WTC11 (cell line): ENCODE measurements around the gene B4GALNT3. TPM values are rescaled to one million over a fixed set of nuclear protein-coding genes. Genes with fewer than 3 reads are reported as not detected.

Source experiments
- ATAC-seq: fragments of 200-7000 bp; cut with Tn5 transposase; 2 replicates; pipeline ENCODE4 v1.10.0; 2021; ENCODE audit warnings: mild to moderate bottlenecking, moderate library complexity
- CTCF ChIA-PET: fragments of 300-600 bp; sonication (Branson Sonifier 250); formaldehyde crosslinking; loops from one replicate; lab custom pipeline; 2021; ENCODE audit warnings: antibody characterized with exemption; lab: Charles Lee
- POLR2A ChIA-PET: fragments of 350-600 bp; sonication (Branson Sonifier 250); formaldehyde crosslinking; loops from one replicate; lab custom pipeline; 2021; ENCODE audit warnings: antibody characterized with exemption; lab: Charles Lee
- DNase-seq: peaks from one replicate; pipeline ENCODE4 v3.0.0; 2021; ENCODE audit warnings: low spot score
- H3K27ac Mint-ChIP-seq: 2 replicates; pipeline ENCODE4 v1.8.0; 2021; ENCODE audit warnings: mixed read lengths
- H3K27me3 Mint-ChIP-seq: 2 replicates; pipeline ENCODE4 v1.8.0; 2021; ENCODE audit warnings: low read depth, mild to moderate bottlenecking, moderate library complexity, mixed read lengths
- H3K36me3 Mint-ChIP-seq: 2 replicates; pipeline ENCODE4 v1.8.0; 2021; ENCODE audit warnings: mixed read lengths
- H3K4me1 Mint-ChIP-seq: 2 replicates; pipeline ENCODE4 v1.8.0; 2022; ENCODE audit warnings: mixed read lengths
- H3K4me3 Mint-ChIP-seq: 2 replicates; pipeline ENCODE4 v1.8.0; 2021; ENCODE audit warnings: mild to moderate bottlenecking, moderate library complexity, mixed read lengths
- H3K9me3 Mint-ChIP-seq: 2 replicates; pipeline ENCODE4 v1.8.0; 2021; ENCODE audit warnings: mixed read lengths
- CREB1 ChIP-seq: sonication (generic); formaldehyde crosslinking; IDR thresholded peaks from 2 replicates; pipeline ENCODE4 v1.8.0; 2023; ENCODE audit warnings: mild to moderate bottlenecking, missing genetic modification reagents
- ELF4 ChIP-seq: sonication (generic); formaldehyde crosslinking; IDR thresholded peaks from 2 replicates; pipeline ENCODE4 v1.8.1; 2022; ENCODE audit warnings: low read depth, mild to moderate bottlenecking, moderate library complexity, missing genetic modification reagents
- FOXJ3 ChIP-seq: sonication (generic); formaldehyde crosslinking; IDR thresholded peaks from 2 replicates; pipeline ENCODE4 v1.9.0; 2021; ENCODE audit warnings: missing genetic modification reagents, mild to moderate bottlenecking, borderline replicate concordance
- FOXK1 ChIP-seq: sonication (generic); formaldehyde crosslinking; IDR thresholded peaks from 2 replicates; pipeline ENCODE4 v1.8.0; 2022; ENCODE audit warnings: mild to moderate bottlenecking, moderate library complexity, missing genetic modification reagents
- GABPB1 ChIP-seq: sonication (generic); formaldehyde crosslinking; IDR thresholded peaks from 2 replicates; pipeline ENCODE4 v1.8.1; 2023; ENCODE audit warnings: mild to moderate bottlenecking, missing genetic modification reagents
- GRHL2 ChIP-seq: fragments of 250-450 bp; sonication (Bioruptor Pico); IDR thresholded peaks from 2 replicates; pipeline ENCODE4 v1.8.0; 2022; ENCODE audit warnings: mild to moderate bottlenecking, moderate library complexity; ENCODE audit not compliant: insufficient replicate concordance, severe bottlenecking
- IRF2 ChIP-seq: sonication (generic); formaldehyde crosslinking; IDR thresholded peaks from 2 replicates; pipeline ENCODE4 v1.8.0; 2022; ENCODE audit warnings: low read depth, missing genetic modification reagents, borderline replicate concordance
- MXD4 ChIP-seq: fragments of 250-450 bp; sonication (Bioruptor Pico); IDR thresholded peaks from 2 replicates; pipeline ENCODE4 v1.8.0; 2021; ENCODE audit warnings: mild to moderate bottlenecking, moderate library complexity, borderline replicate concordance
- NFYB ChIP-seq: sonication (generic); formaldehyde crosslinking; conservative IDR thresholded peaks from 2 replicates; pipeline ENCODE4 v1.8.0; 2022; ENCODE audit warnings: low read depth, missing genetic modification reagents
- NR3C1 ChIP-seq: sonication (generic); formaldehyde crosslinking; conservative IDR thresholded peaks from 2 replicates; pipeline ENCODE4 v1.8.1; 2023; ENCODE audit warnings: low read depth, mild to moderate bottlenecking, missing genetic modification reagents
- SOX15 ChIP-seq: fragments of 250-450 bp; sonication (Bioruptor Pico); IDR thresholded peaks from 2 replicates; pipeline ENCODE4 v1.9.0; 2021; ENCODE audit warnings: mild to moderate bottlenecking
- SP1 ChIP-seq: sonication (generic); formaldehyde crosslinking; conservative IDR thresholded peaks from 2 replicates; pipeline ENCODE4 v1.8.1; 2022; ENCODE audit warnings: missing genetic modification reagents
- TP53 ChIP-seq: sonication (generic); formaldehyde crosslinking; IDR thresholded peaks from 2 replicates; pipeline ENCODE4 v1.8.1; 2023; ENCODE audit warnings: mild to moderate bottlenecking, missing genetic modification reagents
- ZNF232 ChIP-seq: sonication (generic); formaldehyde crosslinking; IDR thresholded peaks from 2 replicates; pipeline ENCODE4 v1.8.0; 2022; ENCODE audit warnings: mild to moderate bottlenecking, missing genetic modification reagents
- ZNF416 ChIP-seq: fragments of 250-450 bp; sonication (Bioruptor Pico); IDR thresholded peaks from 2 replicates; pipeline ENCODE4 v1.9.0; 2021; ENCODE audit warnings: mild to moderate bottlenecking, inconsistent platforms
- ZNF423 ChIP-seq: fragments of 250-450 bp; sonication (Bioruptor Pico); IDR thresholded peaks from 2 replicates; pipeline ENCODE4 v2.1.2; 2022; ENCODE audit warnings: mild to moderate bottlenecking, moderate library complexity
- total RNA-seq: library from RNA; stranded (reverse); gene quantifications from 3 replicates; pipeline ENCODE4 v1.2.3, GENCODE V29; 2021
- TF ChIP-seq, protein P1 (sequence below): sonication (generic); formaldehyde crosslinking; IDR thresholded peaks from 2 replicates; pipeline ENCODE4 v1.8.1; 2023; ENCODE audit warnings: mild to moderate bottlenecking, missing genetic modification reagents, moderate library complexity
- TF ChIP-seq, protein P2 (sequence below): sonication (generic); formaldehyde crosslinking; conservative IDR thresholded peaks from 2 replicates; pipeline ENCODE4 v1.8.1; 2022; ENCODE audit warnings: mild to moderate bottlenecking, missing genetic modification reagents
- TF ChIP-seq, protein P3 (sequence below): sonication (generic); formaldehyde crosslinking; IDR thresholded peaks from 2 replicates; pipeline ENCODE4 v1.8.1; 2023; ENCODE audit warnings: mild to moderate bottlenecking, missing genetic modification reagents
- TF ChIP-seq, protein P4 (sequence below): sonication (generic); formaldehyde crosslinking; IDR thresholded peaks from 2 replicates; pipeline ENCODE4 v1.8.1; 2022; ENCODE audit warnings: low read depth, missing genetic modification reagents, borderline replicate concordance

B4GALNT3 gene
- total RNA-seq, 1 experiment from 2014 or later, result 19.0 TPM

DNA sequence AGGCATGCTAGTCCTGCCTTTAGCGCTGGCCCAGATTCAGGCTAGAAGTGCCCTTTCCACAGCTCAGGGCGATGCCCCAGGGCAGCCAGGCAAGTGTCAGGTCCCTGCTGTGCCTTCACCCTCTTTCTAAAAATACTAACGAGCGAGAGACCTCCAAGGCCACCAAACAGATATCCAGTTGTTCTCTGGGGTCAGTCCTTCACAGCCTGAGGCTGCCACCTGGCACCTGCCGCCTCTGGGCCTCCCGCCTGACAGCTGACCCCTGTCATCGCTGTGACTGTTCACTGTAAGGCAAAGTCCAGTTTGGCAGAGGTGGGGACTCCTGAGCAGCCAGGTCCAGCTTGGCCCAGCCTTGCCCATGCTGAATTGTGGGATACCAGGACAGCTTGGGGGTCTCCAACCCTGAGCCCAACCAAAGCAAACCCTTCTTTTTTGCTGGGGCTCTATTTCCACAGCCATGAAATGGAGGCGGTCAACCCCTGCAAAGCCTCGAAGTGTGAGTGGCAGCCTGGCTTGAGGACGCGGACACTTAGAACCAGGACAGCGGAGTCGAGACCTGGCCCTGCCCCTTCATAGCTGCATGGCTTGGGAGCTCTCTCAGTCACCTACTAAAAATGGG, 123.6 kb downstream of the B4GALNT3 start:
- CTCF ChIA-PET, result interaction anchor here (1.0 to 1.1 kb wide), 2 partner anchors 168 to 510 kb away, joined by 3 read pairs; no protein-coding TSS in a partner anchor
- Mint-ChIP-seq H3K4me3 (no peak overlapping the region), H3K9me3 (peaks cover 5% of the 10 kb centered on the region), H3K4me1 (peaks cover 13% of the 10 kb centered on the region), H3K27me3 (no peaks in the 10 kb centered on the region), H3K27ac (no peak overlapping the region), H3K36me3 (no peaks in the 10 kb centered on the region)
- DNase-seq (no peak), ATAC-seq (no peak)
- peak; percentile 60; the same call in 1 of the 2 replicates for TF ChIP-seq GABPB1
- no peak for TF ChIP-seq ELF4 (CRISPR knock-in tag)
- TF ChIP-seq NFYB, result no peak
- TF ChIP-seq FOXJ3 (CRISPR knock-in tag), result no peak
- POLR2A ChIA-PET, result no interaction called here

DNA sequence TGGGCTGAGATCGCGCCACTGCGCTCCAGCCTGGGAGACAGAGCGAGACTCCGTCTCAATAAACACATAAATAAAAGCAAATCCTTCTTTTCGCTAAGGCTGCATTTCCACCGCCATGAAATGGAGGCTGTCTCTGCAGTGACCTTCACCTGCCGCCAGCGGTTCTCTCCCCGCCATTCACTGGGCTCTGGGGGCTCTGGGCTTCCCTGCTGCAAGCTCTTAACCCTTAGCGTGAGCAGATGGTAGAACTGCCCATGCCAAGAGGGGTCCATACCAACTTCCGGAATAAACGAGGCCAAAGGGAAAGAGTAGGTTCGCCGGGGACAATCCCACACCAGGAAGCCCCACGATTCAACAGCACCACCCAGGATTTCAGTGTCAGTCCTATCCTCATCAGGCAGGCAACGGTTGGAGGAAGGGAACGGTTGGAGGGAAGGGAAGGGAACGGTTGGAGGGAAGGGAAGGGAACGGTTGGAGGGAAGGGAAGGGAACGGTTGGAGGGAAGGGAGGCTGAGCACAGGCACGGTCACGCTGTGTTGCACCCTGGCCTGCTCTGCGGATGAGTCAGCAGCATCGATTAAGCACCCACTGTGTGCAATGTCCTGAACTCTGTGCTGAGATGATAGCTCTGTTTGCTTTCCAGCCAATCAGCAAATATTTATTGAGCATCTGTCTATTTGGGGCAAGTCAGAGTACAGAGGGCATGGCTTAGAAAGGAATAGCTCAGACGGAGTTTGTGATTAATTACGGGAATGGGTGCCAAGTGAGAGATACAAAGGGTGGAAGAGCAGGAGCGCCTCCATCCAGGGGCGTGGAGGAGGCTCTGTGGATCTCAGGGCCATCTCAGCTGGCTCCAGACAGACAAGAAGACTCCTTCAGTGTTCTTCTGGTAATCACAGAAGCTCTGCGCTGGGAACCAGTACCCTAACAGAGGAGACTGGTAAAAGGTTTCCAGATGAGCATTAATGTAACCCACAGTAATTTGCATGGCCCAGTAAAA, 125.6 kb downstream of the B4GALNT3 start:
- DNase-seq (no peak), ATAC-seq (no peak)
- TF ChIP-seq, protein P1, sequence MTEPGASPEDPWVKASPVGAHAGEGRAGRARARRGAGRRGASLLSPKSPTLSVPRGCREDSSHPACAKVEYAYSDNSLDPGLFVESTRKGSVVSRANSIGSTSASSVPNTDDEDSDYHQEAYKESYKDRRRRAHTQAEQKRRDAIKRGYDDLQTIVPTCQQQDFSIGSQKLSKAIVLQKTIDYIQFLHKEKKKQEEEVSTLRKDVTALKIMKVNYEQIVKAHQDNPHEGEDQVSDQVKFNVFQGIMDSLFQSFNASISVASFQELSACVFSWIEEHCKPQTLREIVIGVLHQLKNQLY (CRISPR knock-in tag), result no peak
- 0 out of 2 replicates have a peak, but pooled peaks have one; percentile 26 for TF ChIP-seq GABPB1
- TF ChIP-seq, all 79 proteins: peak for 1
- no peaks in the 10 kb centered on the region for H3K36me3 Mint-ChIP-seq
- peaks cover 13% of the 10 kb centered on the region for H3K9me3 Mint-ChIP-seq
- no peak overlapping the region for H3K27ac Mint-ChIP-seq
- ChIA-PET CTCF (interaction anchor here (0.7 to 1.9 kb wide), 2 partner anchors 9 to 165 kb away, joined by 3 to 10 read pairs; no protein-coding TSS in a partner anchor), POLR2A (no interaction called here)
- H3K27me3 Mint-ChIP-seq, result no peaks in the 10 kb centered on the region
- H3K4me1 Mint-ChIP-seq, result no peaks in the 10 kb centered on the region
- no peak overlapping the region for H3K4me3 Mint-ChIP-seq

DNA sequence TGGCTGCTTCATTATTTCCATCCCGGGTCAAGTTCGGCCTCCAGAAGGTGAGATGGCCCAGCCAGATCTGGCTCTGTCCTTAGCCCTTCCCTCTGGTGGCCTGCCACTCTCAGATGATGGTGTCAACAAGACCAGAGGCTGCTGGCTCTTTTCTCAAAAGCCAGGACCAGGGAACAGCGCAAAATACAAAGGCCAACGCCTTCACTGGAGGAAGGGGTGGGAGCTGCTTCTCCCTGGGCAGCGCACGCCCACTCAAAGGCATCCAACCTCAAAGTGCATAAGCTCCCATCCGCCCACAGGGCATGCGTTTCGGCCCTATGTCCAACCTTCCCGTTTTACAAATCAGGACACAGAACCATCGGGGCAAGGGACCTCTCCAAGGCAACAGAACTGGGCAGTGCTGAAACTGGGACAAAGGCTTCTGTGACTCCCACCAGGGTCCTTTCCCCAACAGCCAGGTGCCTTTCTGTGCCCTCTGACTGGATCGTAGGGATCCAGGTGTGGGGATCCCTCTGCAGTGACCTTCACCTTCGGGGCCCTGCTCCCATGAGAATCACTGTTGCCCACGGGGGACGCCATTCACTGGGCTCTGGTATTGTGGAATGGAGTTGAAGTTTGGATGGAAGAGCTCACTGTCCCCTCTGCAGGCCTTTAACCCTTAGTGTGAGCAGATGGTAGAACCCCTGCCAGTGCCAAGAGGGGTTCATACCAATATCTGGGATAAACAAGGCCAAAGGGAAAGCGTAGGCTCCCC, 126.8 kb downstream of the B4GALNT3 start:
- ATAC-seq, result no peak
- H3K27ac Mint-ChIP-seq, result no peak overlapping the region
- TF ChIP-seq ZNF416 (CRISPR knock-in tag), result no peak
- no peak for TF ChIP-seq SP1
- H3K9me3 Mint-ChIP-seq, result peaks cover 13% of the 10 kb centered on the region
- H3K27me3 Mint-ChIP-seq, result no peaks in the 10 kb centered on the region
- DNase-seq, result no peak
- CTCF ChIA-PET, result interaction anchor here (1.1 to 1.9 kb wide), 2 partner anchors 11 kb away, joined by 4 to 10 read pairs; no protein-coding TSS in a partner anchor
- POLR2A ChIA-PET, result no interaction called here
- no peaks in the 10 kb centered on the region for H3K36me3 Mint-ChIP-seq
- no peaks in the 10 kb centered on the region for H3K4me1 Mint-ChIP-seq
- no peak overlapping the region for H3K4me3 Mint-ChIP-seq

DNA sequence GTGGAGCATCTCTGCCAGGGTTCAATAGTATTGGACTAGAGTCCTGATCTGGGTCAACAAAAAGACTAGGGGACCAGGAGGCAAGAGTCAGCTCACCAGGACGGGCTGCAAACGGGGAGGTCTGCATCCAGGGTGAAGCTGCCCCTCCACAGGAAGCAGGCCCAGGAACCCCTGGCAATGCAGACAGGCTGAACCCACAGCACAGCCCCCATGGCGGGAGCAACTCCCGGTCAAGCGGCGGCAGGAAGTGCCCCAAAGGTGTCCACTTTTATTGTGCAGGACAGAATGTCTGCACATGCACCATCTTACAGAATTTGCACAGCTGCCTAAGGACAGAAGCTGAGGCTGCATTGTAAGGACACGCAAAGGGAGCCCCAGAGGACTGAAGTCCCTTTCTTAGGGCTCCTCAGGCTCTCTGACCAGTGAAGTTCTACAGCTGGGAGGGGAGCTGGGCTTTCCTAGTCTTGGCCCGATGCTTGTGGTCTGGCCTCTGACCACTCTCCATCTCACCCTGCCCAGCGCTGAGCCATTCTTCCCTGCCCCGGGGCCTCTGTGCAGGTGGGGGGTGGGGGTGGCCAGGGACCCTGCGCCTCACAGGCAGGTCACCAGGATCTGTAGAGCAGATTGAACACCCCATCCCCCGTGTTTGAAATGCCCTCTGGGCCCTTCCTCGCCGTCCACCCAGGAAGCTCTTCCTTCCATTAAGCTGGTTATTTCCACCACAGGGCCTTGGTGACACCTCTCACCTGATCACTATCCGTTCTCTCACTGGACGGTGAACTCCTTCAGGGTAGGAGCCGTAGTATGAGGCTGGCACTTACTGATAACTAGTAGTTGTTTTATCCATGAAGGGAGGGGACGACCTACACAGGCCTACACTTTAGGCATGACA, 127.6 kb downstream of the B4GALNT3 start:
- no peak overlapping the region for H3K27ac Mint-ChIP-seq
- no peaks in the 10 kb centered on the region for H3K4me1 Mint-ChIP-seq
- H3K27me3 Mint-ChIP-seq, result no peaks in the 10 kb centered on the region
- CTCF ChIA-PET, result interaction anchor here (1.1 kb wide), 1 partner anchor 12 kb away, joined by 4 read pairs; no protein-coding TSS in a partner anchor
- ATAC-seq (no peak), DNase-seq (no peak)
- no peak overlapping the region for H3K4me3 Mint-ChIP-seq
- H3K9me3 Mint-ChIP-seq, result peaks cover 13% of the 10 kb centered on the region
- POLR2A ChIA-PET, result no interaction called here
- H3K36me3 Mint-ChIP-seq, result no peaks in the 10 kb centered on the region
- TF ChIP-seq SOX15 (CRISPR knock-in tag), result no peak
- TF ChIP-seq, protein P2, sequence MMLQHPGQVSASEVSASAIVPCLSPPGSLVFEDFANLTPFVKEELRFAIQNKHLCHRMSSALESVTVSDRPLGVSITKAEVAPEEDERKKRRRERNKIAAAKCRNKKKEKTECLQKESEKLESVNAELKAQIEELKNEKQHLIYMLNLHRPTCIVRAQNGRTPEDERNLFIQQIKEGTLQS (CRISPR knock-in tag), result no peak
- TF ChIP-seq FOXK1 (CRISPR knock-in tag), result no peak
- TF ChIP-seq ZNF423 (CRISPR knock-in tag), result no peak
- no peak for TF ChIP-seq GRHL2 (CRISPR knock-in tag)
- TF ChIP-seq NR3C1 (CRISPR knock-in tag), result no peak
- no peak for TF ChIP-seq MXD4 (CRISPR knock-in tag)
- TF ChIP-seq, protein P3, sequence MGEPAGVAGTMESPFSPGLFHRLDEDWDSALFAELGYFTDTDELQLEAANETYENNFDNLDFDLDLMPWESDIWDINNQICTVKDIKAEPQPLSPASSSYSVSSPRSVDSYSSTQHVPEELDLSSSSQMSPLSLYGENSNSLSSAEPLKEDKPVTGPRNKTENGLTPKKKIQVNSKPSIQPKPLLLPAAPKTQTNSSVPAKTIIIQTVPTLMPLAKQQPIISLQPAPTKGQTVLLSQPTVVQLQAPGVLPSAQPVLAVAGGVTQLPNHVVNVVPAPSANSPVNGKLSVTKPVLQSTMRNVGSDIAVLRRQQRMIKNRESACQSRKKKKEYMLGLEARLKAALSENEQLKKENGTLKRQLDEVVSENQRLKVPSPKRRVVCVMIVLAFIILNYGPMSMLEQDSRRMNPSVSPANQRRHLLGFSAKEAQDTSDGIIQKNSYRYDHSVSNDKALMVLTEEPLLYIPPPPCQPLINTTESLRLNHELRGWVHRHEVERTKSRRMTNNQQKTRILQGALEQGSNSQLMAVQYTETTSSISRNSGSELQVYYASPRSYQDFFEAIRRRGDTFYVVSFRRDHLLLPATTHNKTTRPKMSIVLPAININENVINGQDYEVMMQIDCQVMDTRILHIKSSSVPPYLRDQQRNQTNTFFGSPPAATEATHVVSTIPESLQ (CRISPR knock-in tag), result no peak
- TF ChIP-seq TP53 (CRISPR knock-in tag), result no peak
- no peak for TF ChIP-seq CREB1
- TF ChIP-seq ZNF232 (CRISPR knock-in tag), result no peak
- TF ChIP-seq GABPB1, result no peak
- TF ChIP-seq, protein P4, sequence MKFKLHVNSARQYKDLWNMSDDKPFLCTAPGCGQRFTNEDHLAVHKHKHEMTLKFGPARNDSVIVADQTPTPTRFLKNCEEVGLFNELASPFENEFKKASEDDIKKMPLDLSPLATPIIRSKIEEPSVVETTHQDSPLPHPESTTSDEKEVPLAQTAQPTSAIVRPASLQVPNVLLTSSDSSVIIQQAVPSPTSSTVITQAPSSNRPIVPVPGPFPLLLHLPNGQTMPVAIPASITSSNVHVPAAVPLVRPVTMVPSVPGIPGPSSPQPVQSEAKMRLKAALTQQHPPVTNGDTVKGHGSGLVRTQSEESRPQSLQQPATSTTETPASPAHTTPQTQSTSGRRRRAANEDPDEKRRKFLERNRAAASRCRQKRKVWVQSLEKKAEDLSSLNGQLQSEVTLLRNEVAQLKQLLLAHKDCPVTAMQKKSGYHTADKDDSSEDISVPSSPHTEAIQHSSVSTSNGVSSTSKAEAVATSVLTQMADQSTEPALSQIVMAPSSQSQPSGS, result no peak
- TF ChIP-seq IRF2 (CRISPR knock-in tag), result no peak
